Activated CD4-positive, alpha-beta T cell treated with anti-CD3 and anti-CD28 coated beads for 48 hours (primary cell): Measurements from ENCODE around the gene TUBB4B.

ENCODE experiments used
- DNase-seq: peaks from one replicate; pipeline ENCODE4 v3.0.0-alpha.2; 2020

TUBB4B gene

GRCh38 chr9:137240841-137241489, at the start of gene TUBB4B:
Gene TUBB4B, plus strand, starts transcription at chr9:137241287. Its CDS starts 74 bp downstream, at chr9:137241361.
- peak; percentile 98 for DNase-seq

GRCh38 chr9:137191691-137192447, 49.2 kb upstream of the TUBB4B start:
- DNase-seq, result no peak

- no peak for DNase-seq
Measured at GRCh38 chr9:137192448-137192780, 48.7 kb upstream of the TUBB4B start.

- no peak for DNase-seq
Measured at GRCh38 chr9:137192859-137193258, 48.2 kb upstream of the TUBB4B start.

- DNase-seq, result no peak
Measured at GRCh38 chr9:137193771-137194170, 47.3 kb upstream of the TUBB4B start.

GRCh38 chr9:137194388-137194787, 46.7 kb upstream of the TUBB4B start:
- no peak for DNase-seq

GRCh38 chr9:137194909-137195308, 46.2 kb upstream of the TUBB4B start:
- no peak for DNase-seq

GRCh38 chr9:137195525-137196220, 45.4 kb upstream of the TUBB4B start:
- no peak for DNase-seq

- no peak for DNase-seq
Measured at GRCh38 chr9:137198051-137198901, 42.8 kb upstream of the TUBB4B start.

- DNase-seq, result no peak
Measured at GRCh38 chr9:137198902-137199283, 42.2 kb upstream of the TUBB4B start.

- no peak for DNase-seq
Measured at GRCh38 chr9:137199411-137200121, 41.5 kb upstream of the TUBB4B start.

- peak; percentile 99 for DNase-seq
Measured at GRCh38 chr9:137200311-137201204, 40.5 kb upstream of the TUBB4B start, which contains the start of gene TPRN. Gene TPRN, minus strand, starts transcription at chr9:137200741. Its CDS starts 30 bp downstream, at chr9:137200711.

GRCh38 chr9:137201205-137201868, 39.8 kb upstream of the TUBB4B start:
- no peak for DNase-seq

GRCh38 chr9:137202966-137203365, 38.1 kb upstream of the TUBB4B start:
- DNase-seq, result no peak

- no peak for DNase-seq
Measured at GRCh38 chr9:137204731-137205125, 36.4 kb upstream of the TUBB4B start.

- peak; percentile 97 for DNase-seq
Measured at GRCh38 chr9:137205126-137206069, 35.7 kb upstream of the TUBB4B start, which contains the start of the genes NDOR1 and TMEM203. Gene NDOR1, plus strand, starts transcription at chr9:137205700. Its CDS starts 78 bp downstream, at chr9:137205778. Gene TMEM203, minus strand, starts transcription at chr9:137205648. Its CDS starts 234 bp downstream, at chr9:137205414.

GRCh38 chr9:137206602-137207001, 34.5 kb upstream of the TUBB4B start:
- no peak for DNase-seq

GRCh38 chr9:137211532-137211931, 29.6 kb upstream of the TUBB4B start:
- no peak for DNase-seq

- no peak for DNase-seq
Measured at GRCh38 chr9:137212520-137212919, 28.6 kb upstream of the TUBB4B start.
